Measurements from ENCODE around the gene CA10.

Gene CA10

DNA sequence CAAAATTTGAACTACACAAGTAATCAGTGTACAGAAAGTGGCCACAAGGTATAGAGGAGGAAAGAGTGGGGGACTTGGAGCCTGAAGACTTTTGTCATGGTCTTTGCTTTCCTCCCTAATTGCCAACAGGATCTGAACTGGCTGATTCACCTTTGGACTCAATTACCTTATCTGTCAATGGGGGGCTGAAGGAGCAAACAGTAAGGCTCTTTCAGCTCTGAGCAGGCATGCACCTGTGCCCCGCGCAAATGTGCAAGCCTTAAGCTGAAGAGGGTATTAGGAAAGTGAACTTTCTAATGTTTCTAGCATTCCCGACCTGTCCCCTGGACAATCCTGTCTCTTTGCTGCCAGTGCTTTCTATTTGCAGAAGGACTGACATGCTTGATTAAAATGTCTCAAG is 302.7 kb downstream of the CA10 start:
- no peak for DNase-seq

DNA sequence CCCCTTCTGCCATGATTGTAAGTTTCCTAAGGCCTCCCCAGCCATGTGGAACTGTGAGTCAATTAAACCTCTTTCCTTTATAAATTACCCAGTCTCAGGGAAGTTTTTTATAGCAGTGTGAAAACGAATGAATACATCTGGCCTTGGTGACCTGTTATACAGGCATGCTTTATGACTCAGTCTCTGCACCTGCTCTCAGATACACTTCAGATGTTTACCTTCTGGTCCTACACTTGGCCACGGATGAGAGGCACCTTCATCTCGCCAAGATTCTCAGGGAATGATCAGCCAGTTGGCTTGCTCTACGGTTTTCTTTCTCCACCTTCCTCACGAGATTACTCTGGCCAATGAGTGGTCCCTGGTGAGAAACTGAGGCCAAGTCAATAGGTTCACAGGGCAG is 304.7 kb downstream of the CA10 start:
- DNase-seq, result no peak

DNA sequence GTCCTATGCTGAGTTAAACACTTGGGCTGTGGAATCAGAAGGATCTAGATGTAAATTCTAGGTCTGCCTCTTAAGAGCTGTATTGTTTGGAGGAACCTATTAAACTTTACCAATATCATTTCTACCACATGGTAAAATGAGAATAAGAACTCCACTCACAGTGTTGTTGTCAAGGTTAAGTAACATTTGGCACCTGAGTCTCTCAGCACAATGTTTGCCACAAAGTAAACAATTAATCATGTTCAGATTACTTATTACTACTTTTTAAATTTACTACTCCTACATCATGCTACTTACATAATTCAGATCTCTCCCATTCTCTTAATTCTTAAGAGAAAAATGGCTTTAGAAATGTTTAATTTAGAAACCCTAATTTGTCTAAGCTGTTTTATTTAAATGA is 305.9 kb downstream of the CA10 start:
- DNase-seq, result no peak

DNA sequence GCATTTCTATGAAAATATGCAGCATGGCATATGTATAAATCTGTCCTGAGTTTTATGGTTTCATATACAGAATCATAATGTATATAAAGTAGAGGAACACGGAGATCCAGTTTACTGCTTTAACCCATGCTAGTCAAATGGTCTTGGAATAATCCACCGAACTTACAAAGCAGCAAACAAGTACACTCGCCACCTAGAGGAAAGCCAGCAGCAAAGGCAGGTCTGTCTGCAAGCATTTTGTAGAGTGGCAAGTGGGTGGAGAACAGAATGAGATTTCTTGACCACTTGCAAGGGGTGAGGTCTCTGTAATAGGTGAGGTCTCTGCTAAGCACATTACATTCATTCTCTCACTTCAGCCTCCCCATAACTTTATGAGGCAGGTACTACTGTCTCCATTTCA is 308.3 kb downstream of the CA10 start:
- DNase-seq, result no peak

DNA sequence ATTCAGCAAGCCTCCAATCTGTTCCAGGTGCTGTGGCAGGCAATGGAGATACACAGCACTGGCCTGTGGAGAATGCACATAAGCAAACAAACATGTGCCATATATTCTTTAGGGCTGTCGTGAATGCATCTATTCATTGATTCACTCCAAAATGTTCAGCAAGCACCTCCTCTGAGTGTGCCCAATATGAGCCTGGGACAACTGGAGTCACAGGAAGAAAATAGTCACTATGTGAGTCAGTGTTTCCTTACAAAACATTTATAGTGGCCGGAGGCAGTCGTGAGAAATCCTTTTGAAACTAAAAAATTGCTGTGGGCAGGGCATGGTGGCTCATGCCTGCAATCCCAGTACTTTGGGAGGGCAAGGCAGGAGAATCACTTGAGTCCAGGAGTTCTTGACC is 310.1 kb downstream of the CA10 start:
- DNase-seq, result no peak

DNA sequence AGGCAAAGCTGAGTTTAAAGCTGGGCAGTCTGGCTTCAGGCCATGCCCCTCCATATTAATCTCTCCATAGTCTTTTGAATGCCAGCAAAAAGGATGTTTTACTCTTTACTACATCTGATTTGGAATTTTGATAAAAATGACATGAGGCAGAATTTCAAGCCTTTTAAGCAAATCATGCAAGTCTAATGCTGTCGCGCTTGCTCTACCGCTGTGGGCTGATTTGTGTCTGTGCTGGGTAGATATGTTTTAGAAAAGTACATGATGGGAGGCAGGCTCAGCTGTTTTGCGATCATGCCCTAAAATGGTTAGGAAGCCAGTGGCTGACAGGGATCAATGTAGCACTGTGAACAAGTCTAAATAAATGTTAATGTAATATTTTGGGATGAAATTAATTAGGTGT is 311.9 kb downstream of the CA10 start:
- DNase-seq, result no peak

DNA sequence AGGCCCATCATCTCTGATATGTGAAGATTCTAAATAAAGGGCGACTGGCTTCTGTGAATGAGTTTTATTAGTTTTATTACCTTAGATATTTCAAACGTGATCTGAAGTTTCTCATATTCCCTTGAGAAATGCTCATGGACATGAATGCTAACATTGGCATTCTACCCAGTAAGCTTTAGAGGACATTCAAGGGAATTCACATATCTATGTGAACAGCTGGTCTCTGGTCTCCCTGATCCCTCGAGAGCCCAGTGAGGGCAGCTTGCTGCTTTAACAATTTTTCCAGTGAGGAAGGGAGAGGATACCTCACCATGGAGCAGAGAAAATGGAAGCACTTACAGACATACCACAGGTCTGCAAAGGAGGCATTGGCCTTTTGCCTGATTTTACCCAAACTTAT is 312.7 kb downstream of the CA10 start:
- no peak for DNase-seq

DNA sequence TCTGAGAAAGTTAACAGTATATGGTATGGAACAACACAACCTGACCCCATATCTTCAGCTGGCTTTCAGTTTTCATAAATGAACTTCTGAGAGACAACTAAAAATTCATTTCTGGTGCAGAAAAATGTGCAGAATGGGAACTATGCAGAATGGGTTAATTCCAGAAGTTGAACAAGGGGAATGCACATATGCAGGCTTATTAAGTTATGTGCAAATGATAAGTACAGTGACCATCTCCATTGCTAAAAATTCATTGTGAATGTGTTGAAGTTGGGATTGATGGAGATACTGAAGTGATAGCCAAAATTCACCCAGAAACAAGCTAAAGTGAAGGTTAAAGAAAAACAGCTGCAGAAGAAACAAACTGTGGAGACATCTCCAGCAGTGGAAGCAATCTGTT is 315.8 kb downstream of the CA10 start:
- DNase-seq, result no peak

DNA sequence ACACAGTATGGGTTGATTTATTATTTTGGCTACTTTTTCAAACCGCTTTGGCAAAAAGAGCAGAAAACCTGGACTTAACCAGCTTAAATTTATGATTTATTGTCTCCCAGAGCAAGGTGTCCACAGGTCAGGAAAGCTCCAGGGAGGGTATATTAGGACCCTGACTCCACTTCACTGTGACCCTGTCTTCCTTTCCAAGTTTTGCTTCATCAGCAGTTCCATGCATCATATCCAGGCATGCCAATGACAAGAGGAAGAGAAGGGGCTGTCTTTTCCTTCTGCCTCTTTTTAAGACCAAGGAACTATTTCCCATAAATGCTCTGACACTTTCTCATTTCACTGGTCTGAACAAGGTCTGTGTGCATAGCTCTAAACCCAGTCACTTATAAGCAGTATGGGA is 316.8 kb downstream of the CA10 start:
- DNase-seq, result no peak

DNA sequence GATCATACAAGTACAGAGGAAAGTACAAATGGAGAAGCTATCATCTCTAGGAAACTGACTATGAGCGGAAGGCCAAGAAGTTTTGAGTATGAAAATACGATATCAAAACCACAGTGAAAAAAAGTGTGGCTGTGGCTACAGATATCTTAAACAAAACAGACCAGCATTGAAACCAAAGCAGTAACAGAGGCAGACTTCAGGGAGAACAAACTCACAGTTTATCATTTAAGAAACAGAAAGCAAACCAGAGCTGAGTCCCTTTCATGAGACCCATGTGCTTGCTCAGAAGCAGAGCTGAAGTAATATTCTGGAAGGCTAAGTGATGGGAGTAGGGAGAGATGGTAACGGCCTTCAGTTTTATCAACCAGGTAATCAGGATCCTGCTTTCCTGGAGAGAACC is 317.8 kb downstream of the CA10 start:
- no peak for DNase-seq

DNA sequence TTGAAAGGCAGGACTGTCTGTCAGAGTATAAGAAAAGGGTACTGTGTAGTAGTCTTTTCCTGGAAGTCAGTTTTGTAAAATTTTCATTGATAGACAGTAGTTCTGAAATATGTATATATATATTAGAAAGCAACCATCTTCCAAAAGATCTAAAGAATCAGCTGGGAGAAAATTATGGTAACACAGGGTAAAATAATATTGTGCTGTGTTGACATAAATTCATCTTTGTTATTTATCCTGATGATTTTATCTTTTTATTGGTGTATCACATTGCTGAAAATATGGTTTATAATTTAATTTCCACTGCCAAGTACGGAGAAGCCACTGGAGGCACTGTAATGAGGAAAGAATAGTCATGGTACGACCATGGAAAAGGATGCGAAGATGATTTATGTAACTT is 324.9 kb downstream of the CA10 start:
- DNase-seq, result no peak

DNA sequence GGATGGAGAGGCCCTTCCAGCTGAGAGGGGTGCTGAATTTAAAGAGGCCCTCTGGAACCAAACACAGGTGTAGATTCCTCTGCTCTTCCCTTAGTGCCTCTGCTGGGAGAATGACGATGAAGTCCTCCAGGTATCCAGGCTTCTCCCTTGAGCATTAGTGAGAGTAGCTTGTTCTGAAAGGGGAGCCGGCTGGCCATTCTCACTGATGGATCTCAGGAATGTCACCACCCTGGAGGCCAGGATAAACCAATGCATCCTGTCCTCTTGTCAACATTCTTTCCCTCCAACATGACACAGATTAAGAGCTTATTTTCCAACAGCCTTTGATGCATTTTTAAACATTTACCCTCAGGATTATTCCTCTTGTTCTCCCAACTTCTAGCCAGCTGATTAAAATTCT is 325.5 kb downstream of the CA10 start:
- DNase-seq, result no peak

DNA sequence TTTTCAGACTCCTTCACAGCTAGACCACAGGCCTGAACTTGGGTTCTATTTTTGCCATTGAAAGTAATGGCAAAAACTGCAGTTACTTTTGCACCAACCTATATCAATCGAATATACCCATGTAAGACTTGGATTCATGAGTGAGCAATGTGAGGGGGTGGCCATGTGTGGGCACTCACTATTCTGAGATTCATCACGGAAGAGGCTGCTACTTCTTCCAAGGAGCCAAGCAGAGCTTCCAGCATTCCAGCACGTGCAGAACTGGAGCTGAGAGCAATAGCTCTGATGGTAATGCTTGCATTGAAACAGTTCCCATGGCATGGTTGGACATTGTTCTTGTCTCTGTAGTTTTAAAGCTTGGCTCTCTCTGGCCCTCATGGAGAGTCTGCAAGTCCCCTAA is 327.6 kb downstream of the CA10 start:
- DNase-seq, result no peak

DNA sequence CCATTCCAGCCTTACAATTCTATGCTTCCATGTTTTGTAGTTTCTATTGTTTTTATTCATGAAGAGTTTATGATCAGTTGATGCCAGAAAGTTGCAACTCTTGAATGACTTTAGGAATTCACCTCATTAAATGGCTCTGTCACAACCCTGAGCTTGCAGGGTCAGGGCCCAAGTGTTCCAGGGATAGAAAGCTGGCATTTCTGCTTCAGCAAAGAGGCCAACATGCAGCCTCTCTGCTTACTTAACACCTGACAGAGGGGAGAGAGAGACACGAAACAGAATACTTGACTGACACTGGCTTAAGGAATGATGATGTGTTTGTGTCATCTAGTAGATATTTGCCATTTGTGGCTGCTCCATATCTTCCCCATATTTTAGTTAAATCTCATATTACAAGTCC is 328.1 kb downstream of the CA10 start:
- DNase-seq, result no peak

DNA sequence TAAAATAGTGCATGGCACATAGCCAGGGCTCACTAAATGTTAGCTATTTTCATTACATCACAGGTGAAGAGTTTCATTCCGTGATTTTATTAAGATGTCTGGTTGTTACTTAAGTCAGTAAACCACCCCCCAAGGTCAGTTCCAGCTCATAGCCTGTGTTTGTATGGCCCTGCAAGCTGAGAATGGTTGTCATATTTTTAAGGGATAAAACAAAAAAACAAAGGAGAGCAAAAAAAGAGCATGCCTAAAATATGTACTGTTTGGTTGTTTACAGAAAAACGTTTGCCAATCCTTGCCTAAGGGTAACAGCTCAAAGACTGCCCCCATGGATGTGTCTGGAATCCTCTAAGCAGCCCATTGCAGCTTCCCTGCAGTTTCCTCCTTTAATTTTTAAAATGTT is 329.6 kb downstream of the CA10 start:
- DNase-seq, result no peak

DNA sequence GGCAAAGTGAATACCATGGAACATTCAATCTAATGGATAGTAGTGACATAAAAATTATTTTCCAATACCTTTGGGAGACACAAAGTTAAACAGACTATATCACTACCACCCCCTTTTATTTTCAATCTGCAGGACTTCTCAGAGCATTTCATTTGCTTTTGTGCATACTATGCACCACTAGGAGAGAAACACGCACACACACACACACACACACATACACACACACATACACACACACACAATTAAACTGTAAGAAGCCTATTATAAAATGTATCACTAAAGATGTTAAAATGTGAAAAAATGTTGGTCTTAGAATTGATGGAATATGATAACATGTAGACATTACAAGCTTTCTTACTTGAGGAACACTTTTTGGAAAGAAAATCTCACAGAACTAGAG is 331.4 kb downstream of the CA10 start:
- no peak for DNase-seq

DNA sequence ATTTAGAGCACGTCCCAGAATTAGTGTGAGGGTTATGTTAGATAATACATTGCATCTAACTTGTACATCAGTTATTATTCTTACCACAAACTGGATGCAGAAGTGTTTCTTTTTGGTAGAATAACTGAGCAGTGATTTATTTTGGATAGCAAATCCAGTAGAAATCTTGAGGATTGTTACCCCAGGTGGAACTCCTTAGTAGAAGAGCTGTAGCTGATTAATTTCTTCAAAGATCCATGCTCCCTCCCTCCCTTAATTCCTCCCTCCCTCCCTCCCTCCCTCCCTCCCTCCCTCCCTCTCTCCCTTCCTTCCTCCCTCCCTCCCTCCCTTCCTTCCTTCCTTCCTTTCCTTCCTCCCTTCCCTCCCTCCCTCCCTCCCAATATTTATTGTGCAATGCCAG is 337.7 kb downstream of the CA10 start:
- no peak for DNase-seq

DNA sequence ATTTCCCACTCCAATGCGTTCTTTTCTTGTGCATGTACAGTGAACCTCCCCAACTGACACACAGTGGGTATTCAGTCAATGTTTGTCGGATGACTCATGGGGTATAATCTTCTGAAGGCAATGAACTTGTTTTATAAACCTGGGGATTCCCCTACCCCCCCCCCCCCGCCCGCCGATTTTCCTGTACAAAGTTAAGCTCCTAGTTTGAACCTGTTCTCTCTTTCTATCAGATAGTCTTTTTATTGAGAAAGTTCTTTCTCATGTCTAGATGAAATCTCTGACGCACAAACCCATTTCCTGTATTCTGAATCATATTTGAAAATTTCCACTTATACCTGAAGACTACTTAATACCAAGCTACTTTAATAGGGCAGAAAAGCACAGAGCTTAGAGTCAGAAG is 338.3 kb downstream of the CA10 start:
- no peak for DNase-seq

DNA sequence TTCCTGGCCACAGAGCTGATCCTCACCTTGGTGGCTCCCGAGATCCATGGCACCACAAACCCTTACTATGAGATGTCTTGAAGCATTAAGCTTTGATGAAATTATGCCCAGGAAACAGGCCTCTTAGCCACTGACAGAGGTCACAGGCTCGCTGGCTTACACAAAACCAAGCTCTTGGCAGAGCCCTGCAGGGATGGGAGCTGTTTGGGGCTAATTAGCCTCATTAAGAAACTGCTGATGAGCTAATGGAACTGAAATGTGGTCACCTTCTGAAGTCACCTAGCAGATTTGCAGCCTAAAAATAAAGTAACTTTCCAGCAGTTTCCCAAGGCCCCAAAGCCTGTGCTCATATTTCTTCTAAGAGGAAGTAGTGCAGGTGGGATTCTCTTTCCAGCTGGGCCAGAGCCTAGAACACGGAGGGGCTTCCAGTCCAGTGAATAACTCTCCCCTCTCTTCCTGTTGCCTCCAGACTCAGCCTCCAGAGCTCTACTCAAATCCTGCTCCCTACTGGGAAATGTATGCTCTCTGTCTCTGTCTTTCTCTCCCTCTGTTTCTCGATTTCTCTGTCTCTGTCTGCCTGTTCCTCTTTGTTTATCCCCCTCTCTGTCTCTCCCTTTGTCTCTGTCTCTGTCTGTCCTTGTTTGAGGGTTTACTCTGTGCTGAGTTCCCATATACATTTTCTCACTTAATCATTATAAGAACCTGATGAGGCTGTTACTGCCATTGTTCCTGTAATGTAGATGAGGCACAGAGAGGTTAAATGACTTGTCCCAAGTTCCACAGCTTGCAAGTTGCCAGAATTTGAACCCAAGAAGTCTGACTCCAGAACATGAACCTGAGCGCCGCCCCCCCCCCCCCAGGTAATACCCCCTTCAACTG is 338.9 kb downstream of the CA10 start:
- no peak for DNase-seq

DNA sequence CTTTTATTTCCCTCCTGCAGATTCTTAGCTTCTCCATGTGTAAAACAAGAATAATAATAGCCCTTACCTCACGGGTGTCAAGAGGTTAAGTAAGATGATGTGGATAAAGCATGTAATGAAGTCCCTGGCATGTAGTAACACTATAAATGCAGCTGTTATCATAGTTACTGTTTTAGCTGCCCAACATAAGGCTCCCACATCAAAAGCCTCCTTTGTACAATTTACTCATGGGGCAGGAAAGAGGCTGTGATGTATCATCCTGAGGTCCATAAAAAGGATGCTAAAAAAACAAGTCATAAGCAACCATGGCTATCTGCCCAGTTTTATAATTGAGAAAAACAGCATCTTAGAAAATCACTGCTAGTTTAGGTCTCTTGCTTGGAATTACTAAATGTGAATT is 339.7 kb downstream of the CA10 start:
- DNase-seq, result no peak

DNA sequence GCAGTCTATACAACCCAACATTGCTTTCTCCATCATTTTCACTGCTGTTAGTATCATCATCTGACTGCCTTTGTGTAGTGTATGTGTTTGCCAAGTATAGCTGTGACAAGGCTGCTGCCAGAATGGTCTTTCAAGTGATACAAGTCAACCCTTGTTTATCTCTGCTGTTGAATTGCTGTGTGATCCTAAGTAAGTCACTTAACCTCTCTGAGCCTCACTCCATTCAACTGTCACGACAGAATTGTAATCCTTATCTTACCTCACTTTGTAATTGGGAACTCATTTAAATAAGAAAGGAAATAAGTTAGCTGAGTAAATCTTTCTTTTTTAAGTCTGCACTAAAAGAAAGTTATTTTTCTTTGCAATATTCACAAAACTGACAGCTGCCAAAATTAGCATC is 340.6 kb downstream of the CA10 start:
- no peak for DNase-seq

DNA sequence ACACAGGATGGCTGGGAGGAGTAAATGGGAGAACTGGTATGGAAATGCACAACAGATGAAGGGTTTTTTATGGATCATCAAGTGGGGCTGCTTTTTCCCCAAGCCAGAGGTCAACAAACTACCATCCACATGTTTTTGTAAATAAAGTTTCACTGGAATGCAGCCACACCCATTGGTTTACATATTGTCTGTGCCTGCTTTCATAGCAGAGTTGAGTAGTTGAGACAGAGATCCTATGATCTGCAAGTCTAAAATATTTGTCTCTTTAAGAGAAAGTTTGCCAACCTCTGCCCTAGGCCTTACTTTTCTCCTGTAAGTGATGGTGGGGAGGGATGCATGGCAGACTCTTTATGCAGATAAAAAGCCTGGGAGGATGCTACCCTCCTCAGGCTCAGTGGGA is 341.4 kb downstream of the CA10 start:
- DNase-seq, result no peak

DNA sequence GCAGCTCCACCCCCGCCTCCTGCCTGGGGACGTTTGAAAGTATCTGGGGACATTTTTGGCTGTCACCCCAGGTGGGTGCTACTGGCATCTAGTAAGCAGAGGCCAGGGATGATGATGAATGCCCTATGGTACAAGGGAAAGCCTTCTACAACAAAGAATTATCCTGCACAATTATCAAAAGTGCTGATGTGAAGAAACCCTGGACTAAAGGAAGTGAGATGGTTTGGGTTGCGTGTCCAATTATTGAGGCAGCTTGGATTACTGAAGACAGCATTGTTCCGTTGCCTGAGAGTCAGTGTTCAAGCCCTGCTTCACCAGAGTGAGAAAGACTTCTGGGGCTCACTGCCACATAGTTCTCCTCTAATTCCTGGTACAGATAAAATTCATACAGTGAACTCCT is 343.4 kb downstream of the CA10 start:
- no peak for DNase-seq

DNA sequence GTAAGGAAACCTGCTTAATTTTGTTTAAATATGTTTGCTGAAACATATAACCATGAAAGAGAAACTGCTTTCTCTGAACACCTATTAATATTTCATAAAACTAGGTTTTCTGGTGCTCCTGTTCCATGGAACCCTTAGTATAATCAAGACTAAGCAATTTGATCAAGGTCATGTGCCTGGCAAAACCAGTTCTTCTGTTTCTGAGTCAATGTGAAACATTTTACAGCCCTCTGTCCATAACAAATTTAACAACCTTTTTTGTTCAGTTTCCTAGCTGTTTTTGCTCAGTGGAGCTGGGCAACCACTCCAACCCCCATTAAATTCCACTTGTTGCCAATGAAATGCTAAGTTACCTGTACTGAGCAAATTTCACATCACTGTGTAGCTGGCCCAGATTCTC is 344.0 kb downstream of the CA10 start:
- DNase-seq, result no peak

DNA sequence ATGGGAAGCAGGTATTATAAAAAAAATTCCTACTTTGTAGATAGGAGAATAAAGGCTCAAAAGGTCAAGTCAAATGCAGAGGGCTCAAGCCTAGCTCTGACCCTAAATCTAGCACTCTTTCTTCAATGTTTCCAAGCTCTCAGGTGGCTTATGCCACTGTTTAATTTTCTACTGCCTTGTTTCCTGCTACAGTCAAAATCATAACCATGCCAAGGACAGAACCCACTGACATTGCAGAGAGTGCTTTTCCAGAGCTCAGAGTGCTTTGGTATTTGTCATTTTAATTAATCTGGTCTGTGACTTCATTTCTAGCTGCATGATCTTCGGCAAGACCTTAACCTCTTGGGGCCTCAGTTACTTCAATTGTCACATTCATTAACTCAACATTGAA is 344.7 kb downstream of the CA10 start:
- DNase-seq, result no peak

Measured in stimulated activated CD4-positive, alpha-beta T cell treated with anti-CD3 and anti-CD28 coated beads, Interleukin-1b, Interleukin-23, amount 100 ng/mL, for 48 hours (primary cell).